Fibroblast of skin of right quadriceps (primary cell): ENCODE results near the gene RNU4-1.
"Not testable (repeated sequence)": the region's sequence is repeated elsewhere in the genome, so short reads cannot be mapped to it uniquely, and the experiment has no call there.

Experiments
- DNase-seq: peaks from one replicate; pipeline ENCODE4 v3.0.0-alpha.2; 2013

RNU4-1 gene

DNA sequence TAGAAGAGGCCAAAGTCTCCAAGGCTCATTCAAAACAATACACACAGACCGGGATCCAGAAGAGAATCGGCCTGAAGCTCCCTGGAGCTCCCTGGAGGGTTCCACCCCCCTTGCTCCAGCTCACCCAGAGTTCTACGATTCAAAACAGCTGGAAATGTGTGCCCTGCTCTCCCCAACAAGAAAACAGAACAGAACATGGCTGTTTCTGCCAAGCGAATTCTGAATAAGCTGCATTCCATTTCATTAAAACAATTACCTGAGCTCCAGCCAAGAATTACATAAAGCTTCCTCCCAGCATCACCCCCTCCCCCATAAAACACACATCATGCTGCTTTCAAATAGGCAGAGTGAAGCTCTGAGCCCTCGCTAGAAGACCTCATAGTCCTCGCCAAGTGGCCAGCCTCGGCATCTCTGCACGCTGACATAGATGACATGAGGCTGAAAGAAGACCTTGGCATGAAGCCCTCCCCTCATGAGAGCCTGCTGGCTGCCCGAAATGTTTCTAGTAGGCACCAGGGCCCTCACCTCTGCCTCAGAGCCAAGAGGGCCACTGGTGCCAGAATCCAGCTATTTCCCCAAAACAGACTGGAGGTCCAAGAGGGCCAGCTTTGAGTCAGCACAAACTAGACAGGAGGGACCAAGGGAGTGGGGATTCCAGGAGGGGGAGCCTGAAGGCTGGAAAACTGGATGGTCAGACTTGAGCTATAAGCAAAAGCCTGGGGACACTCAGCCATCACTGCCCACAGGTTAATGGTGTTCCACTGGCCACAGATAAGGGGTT is 35.8 kb downstream of the RNU4-1 start:
- peak; percentile 96 for DNase-seq

- DNase-seq, result no peak
Observed at GRCh38 chr12:120254809-120255208, 38.2 kb downstream of the RNU4-1 start.

GRCh38 chr12:120253313-120253712 is 39.7 kb downstream of the RNU4-1 start:
- DNase-seq, result not testable (repeated sequence)

GRCh38 chr12:120252071-120252906 is 40.7 kb downstream of the RNU4-1 start:
- no peak for DNase-seq

GRCh38 chr12:120251364-120252070 is 41.5 kb downstream of the RNU4-1 start:
- DNase-seq, result not testable (repeated sequence)

- no peak for DNase-seq
Observed at GRCh38 chr12:120249875-120250795, 42.9 kb downstream of the RNU4-1 start.

- no peak for DNase-seq
Observed at GRCh38 chr12:120249266-120249874, 43.7 kb downstream of the RNU4-1 start.

DNA sequence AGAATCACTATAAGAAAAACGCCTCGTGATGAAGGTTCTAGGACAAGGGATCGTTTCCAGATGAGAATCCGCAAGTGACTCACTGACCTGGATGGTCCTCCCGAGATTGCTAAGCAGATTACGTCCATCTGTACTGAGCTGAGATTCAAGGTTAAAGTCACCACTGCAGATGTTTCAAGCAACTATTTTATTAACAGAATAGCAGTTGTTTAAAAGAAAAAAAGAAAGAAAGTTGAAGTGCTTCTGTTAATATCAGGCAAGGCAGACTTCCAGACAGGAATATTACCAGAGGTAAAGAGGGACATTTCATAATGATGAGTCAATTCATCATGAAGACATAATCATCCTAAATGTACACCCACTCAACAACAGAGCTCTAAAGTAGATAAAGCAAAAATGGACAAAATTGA is 45.4 kb downstream of the RNU4-1 start:
- peak; percentile 73 for DNase-seq

DNA sequence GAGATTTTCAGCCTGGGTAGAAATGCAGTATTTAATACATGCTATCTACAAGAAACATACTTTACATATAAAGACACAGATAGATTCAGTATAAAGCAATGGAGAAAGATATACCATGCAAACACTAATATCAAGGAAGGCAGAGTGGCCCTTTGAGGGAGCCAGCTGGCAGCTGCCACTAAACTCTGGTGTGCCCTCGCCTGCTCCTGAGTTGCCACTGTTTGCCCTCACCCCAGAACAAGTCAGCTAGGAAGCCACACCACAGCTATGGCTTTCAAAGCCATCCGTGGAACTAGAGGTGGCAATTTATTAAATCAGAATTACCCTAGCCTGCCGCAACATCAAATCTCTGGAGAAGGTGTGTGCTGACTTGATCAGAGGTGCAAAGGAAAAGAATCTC is 45.9 kb downstream of the RNU4-1 start:
- no peak for DNase-seq

DNA sequence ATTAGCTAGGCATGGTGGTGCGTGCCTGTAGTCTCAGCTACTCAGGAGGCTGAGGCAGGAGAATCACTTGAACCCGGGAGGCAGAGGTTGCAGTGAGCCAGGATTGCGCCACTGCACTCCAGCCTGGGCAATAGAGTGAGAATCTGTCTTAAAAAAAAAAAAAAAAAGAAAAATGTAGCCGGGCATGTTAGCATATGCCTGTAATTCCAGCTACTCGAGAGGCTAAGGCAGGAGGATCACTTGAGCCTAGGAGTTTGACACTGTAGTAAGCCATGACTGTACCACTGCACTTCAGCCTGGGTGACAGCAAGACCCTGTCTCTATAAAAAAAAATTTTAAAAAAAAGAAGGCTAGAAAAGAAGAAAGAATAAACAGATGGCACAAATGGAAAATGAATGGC is 46.3 kb downstream of the RNU4-1 start:
- not testable (repeated sequence) for DNase-seq
